Erythroblast (primary cell): Measurements from ENCODE around the gene PPFIBP1.

ENCODE experiments used
- DNase-seq, 2 experiments: peaks; one replicate each; lab custom pipeline; 2025; lab: John Stamatoyannopoulos, UW
- GATA1 ChIP-seq: IDR thresholded peaks from 2 replicates; pipeline ENCODE4 v1.6.1; 2011; ENCODE audit warnings: low read depth, mild to moderate bottlenecking, control low read depth, low read length, moderate library complexity
- POLR2A ChIP-seq: IDR thresholded peaks from 2 replicates; pipeline ENCODE4 v1.6.1; 2011; ENCODE audit warnings: mild to moderate bottlenecking, low read length

The PPFIBP1 gene

GRCh38 chr12:27523642-27524493 lies at the start of gene PPFIBP1:
Gene PPFIBP1, plus strand, starts transcription at chr12:27524206. Its CDS starts 109,191 bp downstream, at chr12:27633397.
- DNase-seq: peak; percentile 91 to 94
- peak; percentile 54 for TF ChIP-seq POLR2A
- TF ChIP-seq GATA1: no peak

GRCh38 chr12:27474344-27474743 lies 49.7 kb upstream of the PPFIBP1 start:
- DNase-seq: no peak
- no peak for TF ChIP-seq GATA1
- no peak for TF ChIP-seq POLR2A

DNA sequence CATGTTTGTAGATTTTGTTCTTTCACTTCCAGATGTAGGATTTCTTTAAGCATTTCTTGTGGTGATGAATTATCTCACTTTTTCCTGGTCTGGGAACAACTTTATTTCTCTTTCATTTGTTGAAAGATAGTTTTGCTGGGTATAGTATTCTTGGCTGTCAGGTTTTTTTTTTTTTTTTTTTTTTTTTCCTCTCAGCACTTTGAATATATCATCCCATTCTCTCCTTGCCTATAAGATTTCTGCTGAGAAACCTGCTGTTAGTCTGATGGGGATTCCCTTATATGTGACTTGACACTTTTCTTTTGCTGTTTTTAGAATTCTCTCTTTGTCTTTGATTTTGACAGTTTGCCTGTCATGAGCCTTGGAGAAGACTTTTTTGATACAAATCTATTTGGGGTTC lies 47.0 kb upstream of the PPFIBP1 start:
- TF ChIP-seq GATA1: no peak
- DNase-seq: no peak

DNA sequence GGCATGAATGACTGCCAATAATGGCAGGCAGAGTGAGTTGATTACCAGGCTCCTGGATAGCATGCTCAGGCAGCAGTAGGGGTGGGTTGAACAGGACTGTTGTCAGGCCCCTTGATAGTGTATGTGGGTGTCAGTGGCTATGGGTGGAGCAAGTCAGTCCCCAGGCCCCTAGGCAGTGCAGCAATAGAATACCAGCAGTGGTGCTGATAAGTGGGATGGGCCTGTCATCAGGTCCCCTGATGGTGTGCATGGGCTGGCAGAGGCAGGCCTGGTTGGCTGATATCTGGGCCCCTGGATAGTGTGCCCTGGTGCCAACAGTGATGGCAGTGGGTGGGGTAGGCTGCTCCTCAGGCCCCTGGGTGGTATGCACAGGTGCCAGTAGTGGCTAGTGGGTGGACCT lies 45.1 kb upstream of the PPFIBP1 start:
- TF ChIP-seq POLR2A (no peak), GATA1 (no peak)
- DNase-seq: no peak

GRCh38 chr12:27480016-27480415 lies 44.0 kb upstream of the PPFIBP1 start:
- no peak for TF ChIP-seq POLR2A
- no peak for TF ChIP-seq GATA1
- no peak for DNase-seq

GRCh38 chr12:27486961-27487360 lies 37.0 kb upstream of the PPFIBP1 start:
- DNase-seq: no peak

DNA sequence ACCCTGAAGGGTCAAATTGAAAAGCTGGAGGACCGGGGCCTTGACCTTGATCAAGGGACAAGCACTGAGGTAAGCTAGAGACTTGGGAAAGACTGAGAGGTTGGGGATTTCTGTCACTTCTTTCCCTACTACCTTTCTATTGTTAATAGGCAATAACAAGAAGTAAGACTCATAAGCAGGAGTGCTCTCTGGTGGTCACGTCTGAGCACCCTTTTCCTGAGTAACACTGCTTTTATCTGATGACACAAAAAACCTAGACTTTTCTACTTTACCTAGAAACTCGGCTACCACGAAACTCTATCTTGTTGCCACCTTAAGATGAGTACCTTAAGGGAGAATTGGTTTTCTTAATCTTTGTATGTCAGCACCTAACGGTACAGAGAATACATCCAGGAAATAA lies 35.5 kb upstream of the PPFIBP1 start:
- TF ChIP-seq GATA1 (no peak), POLR2A (no peak)
- DNase-seq: no peak

More at GRCh38 chr12:27486961-27487360, 37.0 kb upstream of the PPFIBP1 start:
- TF ChIP-seq POLR2A: no peak
- TF ChIP-seq GATA1: no peak

- TF ChIP-seq GATA1: no peak
- TF ChIP-seq POLR2A: no peak
- DNase-seq: no peak
These were observed 32.8 kb upstream of the PPFIBP1 start for GRCh38 chr12:27491226-27491625.

DNA sequence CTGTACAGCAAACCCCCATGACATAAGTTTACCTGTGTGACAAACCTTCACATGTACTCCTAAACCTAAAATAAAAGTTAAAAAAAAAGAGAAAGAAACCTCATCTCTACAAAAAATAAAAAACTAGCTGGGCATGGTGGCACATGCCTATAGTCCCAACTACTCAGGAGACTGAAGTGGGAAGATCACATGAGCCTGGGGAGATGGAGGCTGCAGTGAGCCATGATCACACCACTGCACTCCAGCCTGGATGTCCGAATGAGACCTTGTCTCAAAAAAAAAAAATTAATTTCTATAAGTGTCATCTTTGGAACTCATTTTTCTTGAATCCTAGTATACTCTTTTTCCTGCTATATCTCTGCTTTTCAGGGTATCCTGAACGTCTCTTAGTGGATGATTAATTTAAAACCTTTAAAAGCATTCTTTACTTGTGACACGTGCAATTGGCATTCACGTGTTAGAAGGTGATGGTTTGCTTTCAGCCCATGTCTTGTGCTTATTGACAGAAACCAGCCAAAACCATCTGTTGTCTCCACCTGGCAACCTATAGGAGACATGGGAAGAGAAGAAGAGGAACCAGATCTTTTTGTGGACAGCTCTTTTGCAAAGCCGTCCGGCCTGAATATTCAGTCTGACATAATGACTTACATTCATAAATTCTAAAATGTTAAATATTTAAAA lies 30.6 kb upstream of the PPFIBP1 start:
- no peak for DNase-seq
- no peak for TF ChIP-seq GATA1
- TF ChIP-seq POLR2A: no peak

DNA sequence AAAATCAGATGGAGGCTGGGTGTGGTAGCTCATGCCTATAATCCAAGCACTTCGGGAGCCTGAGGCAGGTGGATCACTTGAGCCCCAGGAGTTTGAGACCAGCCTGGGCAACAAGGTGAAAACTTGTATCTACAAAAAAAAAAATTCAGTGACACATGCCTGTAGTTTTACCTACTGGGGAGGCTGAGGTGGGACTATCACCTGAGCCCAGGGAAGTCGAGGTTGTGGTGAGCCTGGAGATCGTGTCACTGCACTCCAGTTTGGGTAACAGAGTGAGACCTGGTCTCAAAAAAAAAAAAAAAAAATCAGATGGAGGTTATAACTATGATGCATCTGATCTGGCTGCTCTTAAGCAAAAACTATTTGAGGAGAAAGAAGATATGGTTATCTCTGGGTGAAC lies 26.6 kb upstream of the PPFIBP1 start:
- no peak for DNase-seq
- TF ChIP-seq POLR2A: no peak
- no peak for TF ChIP-seq GATA1

DNA sequence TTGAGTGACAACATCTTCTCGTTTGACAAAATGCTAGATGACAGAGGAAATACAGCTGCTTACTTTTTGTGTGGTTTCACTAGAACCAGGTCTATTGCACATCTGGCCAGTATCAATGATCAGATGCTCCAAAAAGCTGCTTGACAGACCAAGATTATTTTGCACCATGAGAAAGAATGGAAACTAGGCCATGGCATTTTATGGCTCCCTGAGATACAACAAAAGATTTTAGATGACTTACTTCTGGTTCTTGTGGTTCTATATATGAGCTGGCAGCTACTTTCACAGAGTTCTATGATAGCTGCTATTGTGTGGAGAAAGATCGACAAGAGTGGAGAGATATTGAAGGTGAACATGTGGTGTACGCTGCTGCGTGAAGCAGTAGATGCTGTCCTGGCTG lies 25.9 kb upstream of the PPFIBP1 start:
- no peak for TF ChIP-seq POLR2A
- TF ChIP-seq GATA1: no peak
- DNase-seq: no peak

- no peak for DNase-seq
- TF ChIP-seq POLR2A: no peak
- no peak for TF ChIP-seq GATA1
These were observed 25.2 kb upstream of the PPFIBP1 start for GRCh38 chr12:27498761-27499160.

GRCh38 chr12:27499377-27499776 lies 24.6 kb upstream of the PPFIBP1 start:
- no peak for TF ChIP-seq POLR2A
- no peak for TF ChIP-seq GATA1
- DNase-seq: no peak

DNA sequence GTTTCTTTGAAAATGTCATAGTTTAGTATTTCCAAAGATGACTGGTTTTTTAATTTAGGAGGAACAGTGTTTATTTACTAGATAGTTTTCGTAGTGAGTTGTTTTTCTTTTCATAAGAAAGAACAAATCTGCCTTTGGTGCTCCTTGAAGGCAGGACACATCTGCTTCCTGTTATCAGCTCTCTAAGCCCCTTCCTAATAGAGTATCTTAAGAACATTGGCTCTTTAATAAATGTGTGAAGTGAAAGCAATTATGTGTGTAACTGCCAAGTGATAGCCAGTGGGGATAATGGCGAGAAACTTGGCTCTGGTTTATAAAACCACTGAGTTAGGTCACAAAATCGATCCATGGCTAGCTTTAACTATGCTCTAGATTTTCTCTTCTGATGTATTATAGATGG lies 23.5 kb upstream of the PPFIBP1 start:
- no peak for TF ChIP-seq POLR2A

More for the DNA sequence above, 23.5 kb upstream of the PPFIBP1 start:
- no peak for DNase-seq
